ENCODE measurements around the gene PHF2.

- TF ChIP-seq CTCF (IDR thresholded peaks at IDR 0.05) (no peak), POLR2A (IDR thresholded peaks at IDR 0.05) (no peak)
Observed at GRCh38 chr9:93668261-93668871, 92.0 kb downstream of the PHF2 start.
